ENCODE results near the gene NUP107.

DNA sequence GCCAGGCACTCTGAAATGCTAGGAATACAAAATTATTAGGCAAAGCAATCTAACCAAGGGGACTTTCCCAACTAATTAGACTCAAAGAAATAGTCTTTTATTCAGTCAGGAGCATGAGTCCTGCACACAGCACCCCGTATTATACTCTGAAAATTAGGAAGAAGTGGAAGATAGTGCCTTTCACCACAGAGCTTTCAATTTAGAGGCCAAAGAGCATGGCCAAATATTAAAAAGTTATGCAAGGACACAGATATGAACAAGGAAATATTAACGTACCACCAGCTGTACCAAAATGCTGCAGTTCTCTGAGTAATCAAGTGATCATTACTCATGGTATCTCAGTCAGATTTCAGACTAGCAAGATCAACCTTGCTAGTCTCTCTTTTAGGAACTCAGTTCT, 98.6 kb downstream of the NUP107 start:
- TF ChIP-seq POLR2A (IDR thresholded peaks at IDR 0.05) = no peak
- TF ChIP-seq, protein P1, sequence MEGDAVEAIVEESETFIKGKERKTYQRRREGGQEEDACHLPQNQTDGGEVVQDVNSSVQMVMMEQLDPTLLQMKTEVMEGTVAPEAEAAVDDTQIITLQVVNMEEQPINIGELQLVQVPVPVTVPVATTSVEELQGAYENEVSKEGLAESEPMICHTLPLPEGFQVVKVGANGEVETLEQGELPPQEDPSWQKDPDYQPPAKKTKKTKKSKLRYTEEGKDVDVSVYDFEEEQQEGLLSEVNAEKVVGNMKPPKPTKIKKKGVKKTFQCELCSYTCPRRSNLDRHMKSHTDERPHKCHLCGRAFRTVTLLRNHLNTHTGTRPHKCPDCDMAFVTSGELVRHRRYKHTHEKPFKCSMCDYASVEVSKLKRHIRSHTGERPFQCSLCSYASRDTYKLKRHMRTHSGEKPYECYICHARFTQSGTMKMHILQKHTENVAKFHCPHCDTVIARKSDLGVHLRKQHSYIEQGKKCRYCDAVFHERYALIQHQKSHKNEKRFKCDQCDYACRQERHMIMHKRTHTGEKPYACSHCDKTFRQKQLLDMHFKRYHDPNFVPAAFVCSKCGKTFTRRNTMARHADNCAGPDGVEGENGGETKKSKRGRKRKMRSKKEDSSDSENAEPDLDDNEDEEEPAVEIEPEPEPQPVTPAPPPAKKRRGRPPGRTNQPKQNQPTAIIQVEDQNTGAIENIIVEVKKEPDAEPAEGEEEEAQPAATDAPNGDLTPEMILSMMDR (IDR thresholded peaks at IDR 0.05) = no peak
